PC-9 (cell line): Measurements from ENCODE around the gene HOMER2. TPM values are rescaled to one million over a fixed set of nuclear protein-coding genes. Genes with fewer than 3 reads are reported as not detected.
A peak's percentile ranks its signal among the peaks of the same experiment; 100 is the strongest.

Experiments used
- BruUV-seq: library from RNA; stranded (reverse); fragments of 400-500 nt; replicated peaks from 2 replicates; lab custom pipeline; 2021; lab: Mats Ljungman, UMichigan
- CTCF ChIA-PET: fragments of 300-600 bp; sonication (Branson Sonifier 250); formaldehyde crosslinking; loops from one replicate; lab custom pipeline; 2022; ENCODE audit warnings: antibody characterized with exemption; lab: Charles Lee
- POLR2A ChIA-PET: fragments of 300-600 bp; sonication (Branson Sonifier 250); formaldehyde crosslinking; loops from one replicate; lab custom pipeline; 2022; ENCODE audit warnings: antibody characterized with exemption; ENCODE audit not compliant: unreplicated experiment; lab: Charles Lee
- DNase-seq, 2 experiments: peaks; one replicate each; pipeline versions ENCODE4 v3.0.0 to v3.0.0-alpha.2; 2015 to 2022; ENCODE audit warnings: mixed read lengths in 1 of 2
- H2AFZ ChIP-seq: fragments of 200-600 bp; sonication (generic); 2 replicates; pipeline ENCODE4 v1.8.1; 2017; ENCODE audit warnings: antibody characterized with exemption
- H3F3A ChIP-seq: fragments of 200-600 bp; sonication (generic); 2 replicates; pipeline ENCODE4 v1.8.1; 2017; ENCODE audit warnings: antibody characterized with exemption, mild to moderate bottlenecking, low read depth; ENCODE audit not compliant: insufficient read depth
- H3K27ac ChIP-seq: fragments of 200-600 bp; sonication (generic); 2 replicates; pipeline ENCODE4 v1.6.1; 2016; ENCODE audit warnings: mixed run types
- H3K27me3 ChIP-seq: fragments of 200-600 bp; sonication (generic); 2 replicates; pipeline ENCODE4 v1.6.1; 2016; ENCODE audit warnings: low read depth, mixed run types; ENCODE audit not compliant: insufficient read depth
- H3K36me3 ChIP-seq: fragments of 200-600 bp; sonication (generic); 2 replicates; pipeline ENCODE4 v1.6.1; 2016; ENCODE audit warnings: low read depth, mixed run types
- H3K4me1 ChIP-seq: fragments of 200-600 bp; sonication (generic); replicated peaks from 2 replicates; pipeline ENCODE4 v1.6.1; 2016; ENCODE audit warnings: mixed run types; ENCODE audit not compliant: insufficient read depth
- H3K4me2 ChIP-seq: fragments of 200-600 bp; sonication (generic); 2 replicates; pipeline ENCODE4 v1.6.1; 2017; ENCODE audit warnings: mixed run types
- H3K4me3 ChIP-seq: fragments of 200-600 bp; sonication (generic); 2 replicates; pipeline ENCODE4 v1.6.1; 2016; ENCODE audit warnings: mixed run types
- H3K79me2 ChIP-seq: fragments of 200-600 bp; sonication (generic); 2 replicates; pipeline ENCODE4 v1.6.1; 2017; ENCODE audit warnings: low read depth, mixed run types
- H3K9me2 ChIP-seq: fragments of 200-600 bp; sonication (generic); 2 replicates; pipeline ENCODE4 v1.8.1; 2017; ENCODE audit warnings: mild to moderate bottlenecking; ENCODE audit not compliant: insufficient read depth
- H3K9me3 ChIP-seq: fragments of 200-600 bp; sonication (generic); 2 replicates; pipeline ENCODE4 v1.8.1; 2016; ENCODE audit warnings: low read depth; ENCODE audit not compliant: insufficient read depth
- H4K20me1 ChIP-seq: fragments of 200-600 bp; sonication (generic); 2 replicates; pipeline ENCODE4 v1.8.1; 2017; ENCODE audit not compliant: insufficient read depth
- CTCF ChIP-seq: fragments of 200-600 bp; sonication (generic); conservative IDR thresholded peaks from 2 replicates; pipeline ENCODE4 v1.6.1; 2017; ENCODE audit warnings: mixed run types, antibody characterized with exemption, mild to moderate bottlenecking, moderate library complexity
- EZH2 ChIP-seq: fragments of 200-600 bp; sonication (generic); IDR thresholded peaks from 2 replicates; pipeline ENCODE4 v1.8.0; 2017; ENCODE audit warnings: antibody characterized with exemption, low read depth
- intact Hi-C: fragments of 100-400 bp; cut with micrococcal nuclease; formaldehyde crosslinking; loops from one replicate; pipeline ENCODE4 v1.10.0; 2022; ENCODE audit not compliant: unreplicated experiment
- total RNA-seq: library from RNA; stranded (reverse); gene quantifications from 2 replicates; pipeline ENCODE4 v1.2.3, GENCODE V29; 2021

The HOMER2 gene
- total RNA-seq, 1 experiment from 2014 or later: 15.1 TPM

- intact Hi-C loops: no loop called here
- Histone ChIP-seq H3K27ac (no peak overlapping the region), H3K4me3 (peak overlapping the region; percentile 47; the same call in 1 of the 2 replicates), H3K27me3 (peaks cover 7% of the 10 kb centered on the region; the same call in 1 of the 2 replicates), H4K20me1 (no peaks in the 10 kb centered on the region), H3K4me1 (no peaks in the 10 kb centered on the region), H3K4me2 (peak overlapping the region; percentile 60), H3K79me2 (no peaks in the 10 kb centered on the region), H3F3A (no peaks in the 10 kb centered on the region), H3K36me3 (no peaks in the 10 kb centered on the region), H3K9me2 (no peaks in the 10 kb centered on the region), H2AFZ (peak overlapping the region; percentile 40; the same call in 1 of the 2 replicates), H3K9me3 (no peaks in the 10 kb centered on the region)
- BruUV-seq: TSS peak; percentile 57
- POLR2A ChIA-PET: no interaction called here
- no peak for DNase-seq
- TF ChIP-seq EZH2: no peak
- TF ChIP-seq CTCF: no peak
- CTCF ChIA-PET: no interaction called here
These were observed 905 bp downstream of the HOMER2 start for GRCh38 chr15:82951472-82952157.

- Histone ChIP-seq H3K27me3 (peaks cover 7% of the 10 kb centered on the region; the same call in 1 of the 2 replicates), H3K4me3 (no peak overlapping the region), H3K27ac (no peak overlapping the region), H3K9me2 (no peaks in the 10 kb centered on the region), H3K9me3 (no peaks in the 10 kb centered on the region), H3K4me1 (no peaks in the 10 kb centered on the region), H3K79me2 (no peaks in the 10 kb centered on the region), H3F3A (no peaks in the 10 kb centered on the region), H3K36me3 (no peaks in the 10 kb centered on the region), H2AFZ (no peak overlapping the region), H3K4me2 (peak overlapping the region; percentile 60; the same call in 1 of the 2 replicates), H4K20me1 (no peaks in the 10 kb centered on the region)
- BruUV-seq: no TSS peak
- intact Hi-C loops: no loop called here
- ChIA-PET POLR2A (no interaction called here), CTCF (no interaction called here)
- TF ChIP-seq EZH2: no peak
- TF ChIP-seq CTCF: no peak
- no peak for DNase-seq
These were observed 1.7 kb downstream of the HOMER2 start for GRCh38 chr15:82950746-82951370.

GRCh38 chr15:82950295-82950694 lies 2.2 kb downstream of the HOMER2 start:
- H3K27ac ChIP-seq: no peak overlapping the region
- intact Hi-C loops: no loop called here
- H3F3A ChIP-seq: no peaks in the 10 kb centered on the region
- H4K20me1 ChIP-seq: no peaks in the 10 kb centered on the region
- H3K36me3 ChIP-seq: no peaks in the 10 kb centered on the region
- no peaks in the 10 kb centered on the region for H3K9me3 ChIP-seq
- no peak overlapping the region for H2AFZ ChIP-seq
- BruUV-seq: no TSS peak
- ChIA-PET CTCF (no interaction called here), POLR2A (no interaction called here)
- no peak for DNase-seq
- H3K9me2 ChIP-seq: no peaks in the 10 kb centered on the region
- H3K27me3 ChIP-seq: peaks cover 7% of the 10 kb centered on the region; the same call in 1 of the 2 replicates
- H3K4me2 ChIP-seq: no peak overlapping the region
- TF ChIP-seq CTCF (no peak), EZH2 (no peak)
- no peaks in the 10 kb centered on the region for H3K4me1 ChIP-seq
- H3K4me3 ChIP-seq: no peak overlapping the region
- H3K79me2 ChIP-seq: no peaks in the 10 kb centered on the region
